Duodenal mucosa (tissue), 2 donors: ENCODE measurements around the gene ARFIP2.

Source experiments
- H3K27ac ChIP-seq: one replicate; pipeline ENCODE4 v1.7.0; 2013; ENCODE audit warnings: low read depth, low read length
- H3K27me3 ChIP-seq, 2 donors: one replicate each; pipeline ENCODE4 v1.7.0; 2013; ENCODE audit warnings: low read length in 2 of 2, control low read depth in 1 of 2; ENCODE audit not compliant: insufficient read depth in 2 of 2, control insufficient read depth in 1 of 2
- H3K36me3 ChIP-seq, 2 donors: one replicate each; pipeline ENCODE4 v1.7.0; 2013; ENCODE audit warnings: low read length in 2 of 2, control low read depth in 1 of 2; ENCODE audit not compliant: insufficient read depth in 2 of 2, control insufficient read depth in 1 of 2
- H3K4me1 ChIP-seq, 2 donors: one replicate each; pipeline ENCODE4 v1.7.0; 2013; ENCODE audit warnings: low read length in 2 of 2, control low read depth in 1 of 2; ENCODE audit not compliant: insufficient read depth in 2 of 2, control insufficient read depth in 1 of 2
- H3K4me3 ChIP-seq, 2 donors: one replicate each; pipeline ENCODE4 v1.7.0; 2013; ENCODE audit warnings: low read length in 2 of 2, low read depth in 1 of 2
- H3K9ac ChIP-seq, 2 donors: one replicate each; pipeline ENCODE4 v1.7.0; 2013; ENCODE audit warnings: low read length in 2 of 2, low read depth in 1 of 2
- H3K9me3 ChIP-seq, 2 donors: one replicate each; pipeline ENCODE4 v1.7.0; 2013; ENCODE audit warnings: low read length in 2 of 2, control low read depth in 1 of 2; ENCODE audit not compliant: control insufficient read depth in 1 of 2

Gene ARFIP2

DNA sequence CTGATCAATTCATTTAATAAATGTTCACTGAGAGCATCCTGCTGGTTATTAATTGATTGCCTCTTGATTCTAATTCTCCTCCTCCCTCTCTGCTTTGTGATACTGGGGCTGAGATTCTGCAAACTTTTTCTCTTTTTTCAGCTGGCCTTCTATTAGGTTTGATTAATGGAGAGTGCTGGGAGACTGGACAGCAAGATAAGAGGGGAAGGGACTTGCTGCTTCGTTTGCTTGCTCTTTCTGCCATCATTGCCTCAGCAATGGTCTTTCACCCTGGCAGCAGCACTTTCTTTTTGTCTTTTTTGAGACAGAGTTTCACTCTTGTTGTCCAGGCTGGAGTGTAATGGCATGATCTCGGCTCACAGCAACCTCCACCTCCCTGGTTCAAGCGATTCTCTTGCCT, 23.0 kb upstream of the ARFIP2 start:
- Histone ChIP-seq H3K9ac (no peak overlapping the region), H3K27me3 (no peaks in the 10 kb centered on the region), H3K36me3 (peaks cover 0 to 11% of the 10 kb centered on the region in 2 donors), H3K9me3 (no peaks in the 10 kb centered on the region), H3K4me3 (no peak overlapping the region), H3K4me1 (no peaks in the 10 kb centered on the region), H3K27ac (no peak overlapping the region)

DNA sequence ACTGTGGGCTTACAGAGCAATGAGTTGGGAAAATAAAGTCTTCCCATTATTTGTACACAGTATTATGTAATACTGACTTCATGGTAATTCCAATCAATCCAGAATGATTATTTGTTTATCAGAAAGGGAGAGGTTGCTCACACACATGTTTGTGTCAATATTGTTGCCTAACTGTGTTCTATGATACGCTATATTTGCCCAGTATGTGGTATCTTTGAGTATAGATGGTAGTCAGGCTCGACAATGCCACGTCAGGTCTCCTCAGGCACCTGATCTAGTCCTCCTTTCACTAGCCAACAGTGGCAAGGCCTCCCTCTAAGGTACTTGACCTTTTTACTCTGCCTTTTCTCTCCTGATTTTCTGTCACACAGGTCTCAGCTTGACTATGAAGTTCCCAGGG, 21.3 kb upstream of the ARFIP2 start:
- Histone ChIP-seq H3K27ac (no peak overlapping the region), H3K4me3 (no peak overlapping the region)

DNA sequence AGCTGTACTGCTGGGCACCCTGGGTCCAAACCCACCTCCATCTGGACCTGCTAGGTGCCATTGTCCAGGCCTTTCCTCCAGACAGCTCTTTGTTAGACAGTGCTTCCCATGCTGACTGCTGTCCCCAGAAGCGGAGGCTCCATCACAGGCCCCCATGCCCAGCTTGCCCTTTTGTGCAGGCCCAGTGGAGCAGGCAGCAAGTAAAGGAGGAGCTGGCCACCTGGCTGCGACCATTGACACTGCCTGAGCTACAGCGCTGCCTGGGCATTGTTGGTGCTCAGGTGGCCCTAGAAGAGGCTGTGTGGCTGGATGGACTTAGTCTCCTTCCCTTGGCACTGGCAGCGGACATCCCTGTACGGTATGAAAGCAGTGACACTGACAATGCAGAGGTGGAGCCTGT, 17.4 kb upstream of the ARFIP2 start:
- no peak overlapping the region for H3K27ac ChIP-seq
- no peaks in the 10 kb centered on the region for H3K27me3 ChIP-seq
- no peak overlapping the region for H3K9ac ChIP-seq
- peaks cover 4 to 28% of the 10 kb centered on the region in 2 donors for H3K36me3 ChIP-seq
- peaks cover 0 to 5% of the 10 kb centered on the region in 2 donors for H3K4me1 ChIP-seq
- no peaks in the 10 kb centered on the region for H3K9me3 ChIP-seq
- H3K4me3 ChIP-seq = no peak overlapping the region

More for the DNA sequence above, 21.3 kb upstream of the ARFIP2 start:
- Histone ChIP-seq H3K9ac (no peak overlapping the region), H3K9me3 (no peaks in the 10 kb centered on the region), H3K4me1 (peaks cover 0 to 5% of the 10 kb centered on the region in 2 donors), H3K36me3 (peaks cover 4 to 27% of the 10 kb centered on the region in 2 donors), H3K27me3 (no peaks in the 10 kb centered on the region)

DNA sequence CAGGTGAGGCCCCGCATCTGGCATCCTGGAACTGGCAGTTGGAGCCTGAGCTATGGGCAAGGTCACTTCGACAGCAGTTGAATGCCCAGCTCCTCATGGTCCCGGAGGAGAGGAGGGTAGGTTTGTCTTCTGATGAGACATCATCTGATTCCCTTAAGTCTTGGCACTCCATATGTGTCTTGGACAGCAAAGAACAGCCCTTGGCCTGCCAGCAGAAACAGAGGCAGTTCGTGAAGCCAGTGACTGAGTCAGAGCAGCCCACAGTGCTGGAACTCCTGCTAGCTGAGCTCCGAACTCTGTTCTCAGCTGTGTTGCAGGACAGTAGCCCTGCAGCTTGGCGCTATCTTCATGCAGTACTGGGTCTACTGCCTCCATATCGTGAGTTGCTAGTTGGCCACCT, 17.0 kb upstream of the ARFIP2 start:
- H3K4me1 ChIP-seq = peaks cover 0 to 5% of the 10 kb centered on the region in 2 donors
- H3K4me3 ChIP-seq = no peak overlapping the region
- no peak overlapping the region for H3K27ac ChIP-seq
- H3K36me3 ChIP-seq = peaks cover 4 to 27% of the 10 kb centered on the region in 2 donors
- H3K27me3 ChIP-seq = no peaks in the 10 kb centered on the region
- no peak overlapping the region for H3K9ac ChIP-seq
- no peaks in the 10 kb centered on the region for H3K9me3 ChIP-seq

DNA sequence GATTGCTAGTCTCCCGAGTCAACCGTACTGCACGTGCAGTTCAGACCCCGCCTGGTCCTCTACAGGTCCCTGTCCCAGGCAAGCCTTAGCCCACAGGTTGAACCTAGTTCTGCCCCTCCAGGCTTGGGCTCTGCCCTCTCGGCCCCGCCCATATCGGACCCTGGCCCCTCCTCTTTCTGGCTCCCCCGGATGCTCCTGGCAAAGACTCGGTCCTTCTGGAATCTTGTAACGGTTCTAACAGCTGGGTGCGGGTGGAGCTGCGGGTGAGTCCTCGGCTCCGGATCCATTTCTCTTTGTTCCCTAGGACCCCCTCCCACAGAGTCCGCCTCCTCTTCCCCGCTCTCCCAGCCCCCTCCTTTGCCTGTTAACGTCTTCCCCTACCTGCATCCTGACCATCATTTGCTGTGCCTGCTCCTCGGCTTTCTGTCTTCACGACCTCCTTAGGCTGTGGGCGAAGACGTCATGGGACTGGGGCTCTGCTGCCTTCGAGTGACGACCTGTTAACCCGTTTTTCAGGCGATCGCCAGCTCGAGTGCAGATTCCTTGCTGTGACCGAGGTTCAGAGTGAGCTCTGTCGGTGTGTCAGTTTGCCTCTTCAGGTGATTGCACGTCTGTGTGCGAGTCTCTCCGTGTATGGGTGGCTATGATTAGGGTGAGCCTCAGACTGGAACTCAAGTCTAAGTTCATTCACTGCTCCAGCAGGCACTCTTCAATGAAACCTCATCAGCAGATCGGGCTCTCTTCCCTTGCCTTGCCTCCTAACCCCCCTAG, 16.1 kb upstream of the ARFIP2 start, which contains the start of gene DNHD1:
Gene DNHD1 (plus strand): TSS at position 212 of the 771 bp plus-strand sequence. CDS start 936 bp downstream, outside the sequence.
- Histone ChIP-seq H3K9ac (no peak within 1 kb of the TSS), H3K36me3 (peaks cover 4 to 22% of the 10 kb centered on the region in 2 donors), H3K27ac (no peak within 1 kb of the TSS), H3K27me3 (no peaks in the 10 kb centered on the region), H3K9me3 (no peaks in the 10 kb centered on the region), H3K4me1 (peaks cover 0 to 5% of the 10 kb centered on the region in 2 donors), H3K4me3 (no peak within 1 kb of the TSS)

DNA sequence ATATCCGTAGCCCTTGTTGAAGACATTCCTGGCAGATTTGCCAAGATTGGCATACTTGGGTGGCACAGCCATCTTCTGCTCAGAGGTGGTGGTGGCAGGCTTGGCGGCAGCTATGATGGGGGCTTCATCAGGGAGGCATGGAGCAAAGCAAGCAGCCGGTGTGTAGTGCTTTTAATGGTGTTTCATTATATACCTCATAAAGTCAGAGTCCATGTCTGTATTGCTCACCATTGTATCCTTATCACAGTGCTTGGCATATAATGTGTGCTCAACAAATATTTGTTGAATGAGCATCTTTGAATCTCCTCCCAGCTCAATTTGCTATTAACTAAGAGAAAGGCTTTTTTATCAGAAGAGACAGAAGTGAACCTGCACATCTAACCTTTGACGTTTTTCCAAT, 8.2 kb upstream of the ARFIP2 start:
- Histone ChIP-seq H3K36me3 (peaks cover 8 to 27% of the 10 kb centered on the region in 2 donors), H3K9ac (no peak overlapping the region), H3K27ac (no peak overlapping the region)

DNA sequence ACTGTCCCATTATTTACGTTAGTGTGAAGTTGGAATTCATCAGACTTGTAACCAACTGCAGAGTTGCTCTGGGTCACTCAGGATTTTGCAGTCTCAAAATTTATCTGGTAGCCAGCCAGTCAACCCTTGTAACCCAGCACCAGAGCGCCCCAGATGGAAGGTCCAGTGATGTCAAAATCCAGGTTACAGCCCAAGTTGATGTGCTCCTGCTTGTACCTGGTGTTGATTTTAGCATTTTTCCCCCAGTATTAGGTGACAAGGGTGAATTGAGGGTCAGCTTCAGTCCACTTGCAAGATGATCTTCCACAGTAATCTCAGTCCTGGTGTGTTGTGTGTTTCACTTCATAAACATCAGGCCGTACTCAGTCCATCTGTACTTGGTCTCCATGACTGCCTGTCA, 7.7 kb upstream of the ARFIP2 start:
- Histone ChIP-seq H3K4me3 (no peak overlapping the region), H3K9ac (no peak overlapping the region), H3K36me3 (peaks cover 8 to 28% of the 10 kb centered on the region in 2 donors)

More for the DNA sequence above, 8.2 kb upstream of the ARFIP2 start:
- H3K27me3 ChIP-seq = no peaks in the 10 kb centered on the region
- peaks cover 25 to 26% of the 10 kb centered on the region in 2 donors for H3K4me1 ChIP-seq
- H3K4me3 ChIP-seq = no peak overlapping the region
- no peaks in the 10 kb centered on the region for H3K9me3 ChIP-seq

DNA sequence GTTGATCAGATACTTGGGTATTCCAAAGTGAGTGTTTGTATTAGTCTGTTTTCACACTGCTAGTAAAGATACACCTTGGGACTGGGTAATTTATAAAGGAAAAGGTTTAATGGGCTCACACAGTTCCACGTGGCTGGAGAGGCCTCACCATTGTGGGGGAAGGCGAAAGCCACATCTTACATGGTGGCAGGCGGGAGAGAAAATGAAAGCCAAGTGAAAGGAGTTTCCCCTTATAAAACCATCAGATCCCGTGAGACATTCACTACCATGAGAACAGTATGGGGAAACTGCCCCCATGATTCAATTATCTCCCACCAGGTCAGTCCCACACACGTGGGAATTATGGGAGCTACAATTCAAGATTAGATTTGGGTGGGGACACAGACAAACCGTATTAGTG, 7.2 kb upstream of the ARFIP2 start:
- Histone ChIP-seq H3K36me3 (peaks cover 11 to 32% of the 10 kb centered on the region in 2 donors), H3K9ac (no peak overlapping the region), H3K4me1 (peaks cover 25 to 26% of the 10 kb centered on the region in 2 donors), H3K27ac (no peak overlapping the region), H3K4me3 (no peak overlapping the region), H3K9me3 (no peaks in the 10 kb centered on the region), H3K27me3 (no peaks in the 10 kb centered on the region)

More for the DNA sequence above, 7.7 kb upstream of the ARFIP2 start:
- no peaks in the 10 kb centered on the region for H3K27me3 ChIP-seq
- H3K4me1 ChIP-seq = peaks cover 25 to 26% of the 10 kb centered on the region in 2 donors
- no peak overlapping the region for H3K27ac ChIP-seq
- no peaks in the 10 kb centered on the region for H3K9me3 ChIP-seq

DNA sequence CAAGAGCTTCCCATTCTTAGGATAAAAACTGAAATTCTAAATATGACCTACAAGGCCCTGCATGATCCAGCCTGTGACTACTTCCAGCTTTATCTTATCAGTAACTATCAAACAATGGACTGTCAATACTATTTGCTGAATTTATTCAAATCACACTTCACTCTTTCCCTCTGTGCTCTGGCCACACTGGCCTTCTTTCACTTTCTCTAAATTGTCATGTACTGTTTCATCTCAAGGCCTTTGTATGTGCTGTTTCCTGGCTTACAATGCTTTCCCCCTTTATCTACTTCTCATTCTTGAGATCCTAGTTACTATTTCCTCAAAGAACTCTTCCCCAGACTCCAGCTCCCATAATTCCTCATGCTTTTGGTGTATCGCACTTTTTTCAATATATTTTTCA, 5.8 kb upstream of the ARFIP2 start:
- no peaks in the 10 kb centered on the region for H3K27me3 ChIP-seq
- H3K4me1 ChIP-seq = peaks cover 36 to 38% of the 10 kb centered on the region in 2 donors
- no peaks in the 10 kb centered on the region for H3K9me3 ChIP-seq
- H3K27ac ChIP-seq = no peak overlapping the region
- peaks cover 16 to 36% of the 10 kb centered on the region in 2 donors for H3K36me3 ChIP-seq
- H3K4me3 ChIP-seq = no peak overlapping the region
- no peak overlapping the region for H3K9ac ChIP-seq

DNA sequence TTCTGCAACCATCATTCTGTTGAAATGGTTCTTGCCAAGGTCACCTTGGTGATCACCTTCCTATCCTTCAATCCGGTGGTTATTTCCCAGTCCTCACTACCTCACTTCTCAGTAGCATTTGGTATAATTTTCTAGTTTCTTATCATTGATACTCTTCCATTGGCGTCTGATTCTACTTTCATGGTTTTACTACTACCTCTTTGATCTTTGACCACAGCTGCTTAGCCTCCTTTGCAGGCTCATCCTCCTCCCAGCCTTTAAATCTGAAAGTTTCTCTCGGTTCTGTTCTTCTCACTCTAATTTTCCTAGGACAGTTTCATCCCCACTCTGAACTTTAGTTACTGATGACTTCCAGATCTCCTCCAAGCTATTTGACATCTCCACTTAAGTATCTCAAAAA, 5.1 kb upstream of the ARFIP2 start:
- H3K36me3 ChIP-seq = peaks cover 16 to 36% of the 10 kb centered on the region in 2 donors
- no peak overlapping the region for H3K27ac ChIP-seq

More for the DNA sequence above, 5.1 kb upstream of the ARFIP2 start:
- H3K9me3 ChIP-seq = no peaks in the 10 kb centered on the region
- H3K4me3 ChIP-seq = no peak overlapping the region
- H3K9ac ChIP-seq = no peak overlapping the region
- no peaks in the 10 kb centered on the region for H3K27me3 ChIP-seq
- H3K4me1 ChIP-seq = peaks cover 37 to 42% of the 10 kb centered on the region in 2 donors
